T-helper 1 cell (primary cell): ENCODE data around the gene GREB1.

Experiments
- DNase-seq, 5 donors: peaks; one replicate each; pipeline ENCODE4 v3.0.0-alpha.2; 2012 to 2020

GREB1 gene

DNA sequence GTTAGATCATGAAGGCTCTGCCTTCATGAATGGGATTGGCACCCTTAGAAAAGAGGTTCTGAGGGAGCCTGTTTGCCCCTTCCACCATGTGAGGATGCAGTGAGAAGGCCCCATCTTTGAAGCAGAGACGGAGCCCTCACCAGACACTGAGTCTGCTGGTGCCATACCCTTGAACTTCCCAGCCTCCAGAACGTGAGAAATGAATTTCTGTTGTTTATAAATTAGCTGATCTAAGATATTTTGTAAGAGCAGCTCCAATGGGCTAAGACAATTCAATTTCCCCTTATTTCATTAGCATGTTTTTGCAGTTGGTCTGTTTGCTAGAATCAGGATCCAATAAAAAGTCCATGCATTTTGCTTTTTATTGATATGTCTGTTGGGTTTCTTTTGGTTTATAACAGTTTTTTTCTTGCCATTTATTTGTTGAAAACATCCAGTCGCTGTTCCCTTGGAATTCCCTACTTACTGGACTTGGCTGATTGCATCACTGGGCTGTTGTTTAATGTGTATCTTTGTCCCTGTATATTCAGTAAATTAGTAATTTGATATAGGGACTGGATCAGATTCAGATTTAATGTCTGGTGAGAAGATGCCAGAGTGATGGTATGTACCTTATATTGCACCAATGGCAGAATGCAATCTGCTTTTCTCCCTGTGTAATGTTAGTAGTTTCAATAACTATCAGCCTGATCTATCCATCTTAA is 24.0 kb upstream of the GREB1 start:
- DNase-seq, result no peak

DNA sequence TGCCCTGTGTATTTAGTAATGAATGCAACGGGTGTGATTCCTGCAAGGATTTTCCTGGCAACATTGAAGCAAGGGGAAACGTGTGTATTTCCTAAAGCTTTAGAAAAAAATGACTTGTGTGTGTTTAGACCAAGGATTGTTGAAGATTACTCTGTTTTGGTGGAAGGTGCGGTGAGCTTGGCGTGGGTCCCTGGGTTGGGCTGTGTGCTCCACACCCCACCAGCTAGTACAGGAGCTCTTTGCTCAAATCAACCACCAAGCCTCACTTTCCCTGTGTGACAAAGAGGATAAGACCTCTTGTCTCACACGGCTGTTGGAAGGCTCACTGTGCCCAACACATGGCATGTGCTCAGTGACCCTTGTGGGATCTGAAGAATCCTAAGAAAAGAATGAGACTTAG is 21.4 kb upstream of the GREB1 start:
- DNase-seq, result no peak

DNA sequence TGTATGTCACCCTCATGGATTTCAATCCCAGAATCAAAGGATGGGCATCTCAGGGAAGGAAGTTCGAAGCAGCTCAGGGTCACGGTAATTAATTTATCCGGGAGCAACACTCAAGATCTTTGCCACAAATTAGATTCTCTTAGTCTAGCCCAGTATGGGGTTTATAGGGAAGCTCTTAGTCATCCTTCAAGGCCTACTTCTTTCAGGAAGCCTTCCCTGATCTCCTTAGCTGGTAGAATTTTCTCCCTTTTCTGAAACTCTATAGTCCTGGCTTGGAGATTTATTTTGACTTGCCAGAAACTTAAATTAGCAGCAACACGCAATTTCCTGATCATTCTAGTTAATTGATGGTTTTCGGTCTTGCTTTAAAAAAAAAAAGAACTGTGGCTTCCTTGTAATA is 20.5 kb upstream of the GREB1 start:
- no peak for DNase-seq

DNA sequence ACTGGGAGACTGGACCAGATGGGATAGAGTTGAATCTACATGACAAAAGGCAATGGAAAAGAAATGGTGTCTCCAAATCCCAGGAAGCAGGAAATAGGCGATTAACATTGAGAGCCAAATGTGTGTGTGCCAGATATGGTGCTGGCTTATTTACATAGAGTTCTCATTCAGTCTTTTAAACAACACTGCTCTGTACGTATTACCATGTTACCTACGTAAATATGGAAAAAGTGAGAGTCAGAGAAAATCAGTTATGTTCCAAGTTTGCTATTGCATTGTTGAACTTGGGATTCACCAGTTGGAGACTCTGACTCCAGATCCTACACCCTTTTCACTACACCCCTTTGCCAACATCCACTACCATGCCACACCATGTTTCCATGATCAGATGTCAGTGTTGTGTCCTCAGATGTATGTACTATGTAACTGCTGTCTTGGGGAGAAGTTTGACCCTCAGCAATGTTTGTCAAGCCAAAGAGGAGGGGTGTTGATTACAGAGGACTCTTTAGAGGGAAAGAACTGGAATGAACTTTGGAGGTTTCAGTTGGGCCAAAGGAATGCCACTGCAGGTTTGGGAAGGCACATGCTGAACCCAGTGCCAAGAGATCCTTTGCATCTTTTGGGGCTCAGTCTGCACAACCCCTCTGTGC is 19.6 kb upstream of the GREB1 start:
- DNase-seq, result no peak

DNA sequence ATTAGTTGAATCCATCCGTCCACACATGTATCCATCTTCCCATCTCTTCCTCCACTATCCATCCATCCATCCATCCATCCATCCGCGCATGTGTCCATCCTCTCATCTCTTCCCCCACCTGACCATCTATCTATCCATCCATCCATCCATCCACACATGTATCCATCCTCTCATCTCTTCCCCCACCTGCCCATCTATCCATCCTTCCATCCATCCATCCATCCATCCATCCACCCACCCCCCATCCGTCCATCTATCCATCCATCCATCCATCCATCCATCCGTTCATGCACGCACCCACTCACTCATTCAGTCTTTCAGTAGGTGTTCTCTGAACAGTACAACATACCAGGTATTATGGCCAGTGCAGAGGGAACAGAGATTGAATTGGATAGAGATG is 18.9 kb upstream of the GREB1 start:
- DNase-seq, result no peak

DNA sequence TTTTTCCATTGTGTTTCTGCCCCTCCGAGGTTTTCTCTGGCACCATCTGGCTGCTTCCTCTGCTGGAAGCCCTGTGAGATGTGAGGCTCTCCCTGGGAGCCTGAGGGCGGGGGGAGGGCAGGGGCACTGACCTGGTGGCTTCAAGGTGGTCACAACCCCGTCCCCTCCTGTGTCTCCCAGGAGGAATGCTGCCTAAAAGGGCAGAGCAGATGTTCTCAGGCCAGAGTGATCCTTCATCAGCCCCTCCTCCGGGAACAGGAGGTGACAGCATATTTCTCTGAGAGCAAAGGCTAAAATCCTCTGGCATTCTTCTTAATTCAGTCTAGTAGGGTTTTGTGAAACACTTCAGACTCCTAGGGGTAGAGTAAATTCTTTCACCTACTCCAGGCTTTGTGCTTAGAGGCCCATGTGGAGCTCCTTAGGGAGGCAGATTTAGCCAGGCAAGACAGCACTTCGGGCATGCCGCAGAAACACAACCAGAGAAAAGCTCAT is 18.3 kb upstream of the GREB1 start:
- no peak for DNase-seq

DNA sequence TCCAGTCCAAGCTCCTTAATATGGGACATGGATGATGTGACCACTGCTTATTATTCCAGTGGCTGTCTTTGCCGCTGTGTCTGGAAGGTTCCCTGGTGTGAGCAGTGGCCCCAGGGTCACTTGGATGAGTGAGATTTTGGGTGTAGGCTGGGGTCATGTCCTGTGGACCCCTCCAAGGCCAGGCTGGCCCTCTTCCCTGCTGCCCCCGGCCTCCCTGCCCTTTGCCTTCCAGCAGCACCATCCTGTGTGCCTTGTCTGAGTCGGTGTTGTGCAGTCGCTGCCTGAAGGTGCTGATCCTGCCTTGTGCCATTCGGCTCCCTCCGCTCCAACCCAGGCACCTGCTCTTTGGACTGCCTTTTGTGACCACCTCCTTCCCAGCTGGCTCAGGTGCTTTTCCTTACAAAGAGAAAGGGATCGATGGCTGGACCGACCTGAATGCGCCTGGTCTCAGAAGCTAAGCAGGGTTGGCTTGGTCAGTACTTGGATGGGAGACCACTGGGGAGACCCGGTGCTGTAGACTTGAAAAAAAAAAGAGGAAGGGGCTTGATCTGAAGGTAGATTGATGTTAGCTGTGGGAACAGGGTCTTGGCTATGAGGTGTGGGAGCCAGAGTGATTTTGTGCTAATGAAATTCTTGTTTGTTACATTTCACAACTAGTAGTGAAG is 16.7 kb upstream of the GREB1 start:
- no peak for DNase-seq

DNA sequence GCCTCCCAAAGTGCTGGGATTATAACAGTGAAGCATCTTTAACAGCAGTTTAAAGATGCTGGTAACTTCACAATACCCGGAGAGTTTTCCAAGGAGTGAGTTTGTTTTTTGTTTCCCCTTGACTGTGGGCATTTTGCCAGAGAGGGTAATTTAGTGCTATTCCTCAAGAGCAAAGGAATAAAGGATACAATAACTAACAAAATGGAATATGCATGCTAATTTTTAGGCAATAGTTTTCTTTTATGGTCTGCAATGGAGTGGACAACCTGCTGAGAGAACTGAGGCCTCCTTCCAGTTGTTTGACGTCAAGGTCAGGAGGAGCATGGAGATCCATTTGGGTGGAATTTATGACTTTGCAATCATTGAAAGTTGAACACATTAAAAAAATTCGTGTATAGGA is 15.9 kb upstream of the GREB1 start:
- no peak for DNase-seq

DNA sequence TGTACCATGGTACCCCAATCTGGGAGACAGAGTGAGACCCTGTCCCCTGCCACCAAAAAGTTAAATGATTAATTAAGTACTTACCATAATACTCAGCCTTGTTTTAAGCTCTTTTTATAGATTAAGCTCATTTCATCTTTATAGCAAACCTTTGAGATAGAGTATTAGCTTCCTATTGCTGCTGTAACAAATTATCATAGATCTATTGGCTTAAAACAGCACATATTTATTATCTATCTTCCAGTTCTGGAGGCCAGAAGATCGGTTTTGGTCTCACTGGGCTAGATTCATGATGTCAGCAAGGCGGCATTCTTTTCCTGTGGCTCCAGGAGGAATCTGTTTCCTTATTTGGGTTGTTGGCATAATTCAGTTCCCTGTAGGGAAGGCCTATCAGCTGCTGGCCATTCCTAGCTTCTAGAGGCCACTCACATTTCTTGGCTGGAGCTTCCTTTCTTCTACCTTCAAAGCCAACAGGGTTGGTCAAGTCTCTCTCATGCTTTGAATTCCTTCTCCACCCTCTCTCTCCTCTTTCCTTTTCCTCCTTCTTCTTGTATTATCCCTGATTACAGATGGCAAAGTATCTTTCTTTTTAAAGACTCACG is 13.7 kb upstream of the GREB1 start:
- no peak for DNase-seq

DNA sequence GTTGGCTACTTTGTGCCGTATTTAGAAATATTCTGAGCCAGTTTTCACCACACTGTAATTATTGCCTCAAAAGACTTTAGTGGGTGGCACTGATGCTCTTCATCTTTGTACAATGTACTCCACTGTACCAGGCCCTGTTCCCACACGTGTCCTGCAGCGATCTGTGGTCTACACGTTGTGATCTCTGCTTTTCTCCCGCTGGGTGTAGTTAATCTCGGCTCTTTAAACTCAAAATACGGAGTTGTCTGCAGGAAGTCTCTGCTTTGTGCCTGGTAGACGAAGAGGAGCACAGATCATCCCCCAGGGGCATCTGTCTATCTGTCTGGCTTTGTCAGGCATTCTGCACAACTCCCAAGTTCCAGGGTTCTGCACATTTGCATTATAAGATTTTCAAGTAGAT is 12.1 kb upstream of the GREB1 start:
- no peak for DNase-seq

DNA sequence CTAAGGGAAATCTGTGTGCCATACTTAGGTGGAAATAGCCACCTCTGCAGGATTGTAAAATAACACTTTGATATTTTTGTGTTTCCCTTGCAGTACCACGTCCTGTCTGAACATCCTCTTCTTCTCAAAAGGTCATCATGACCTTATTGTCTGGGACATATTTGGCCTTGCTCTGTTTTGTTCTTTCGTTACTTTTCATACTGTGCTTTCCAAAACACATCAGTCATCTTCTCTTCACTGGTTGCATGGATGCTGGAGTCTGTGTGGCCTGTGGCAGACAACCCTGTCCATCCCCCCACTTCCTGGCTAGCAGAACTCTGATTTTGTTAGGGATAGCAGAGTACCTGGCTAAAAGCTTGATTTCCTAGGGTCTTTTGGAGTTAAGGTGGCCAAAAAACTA is 9.4 kb upstream of the GREB1 start:
- DNase-seq, result no peak

DNA sequence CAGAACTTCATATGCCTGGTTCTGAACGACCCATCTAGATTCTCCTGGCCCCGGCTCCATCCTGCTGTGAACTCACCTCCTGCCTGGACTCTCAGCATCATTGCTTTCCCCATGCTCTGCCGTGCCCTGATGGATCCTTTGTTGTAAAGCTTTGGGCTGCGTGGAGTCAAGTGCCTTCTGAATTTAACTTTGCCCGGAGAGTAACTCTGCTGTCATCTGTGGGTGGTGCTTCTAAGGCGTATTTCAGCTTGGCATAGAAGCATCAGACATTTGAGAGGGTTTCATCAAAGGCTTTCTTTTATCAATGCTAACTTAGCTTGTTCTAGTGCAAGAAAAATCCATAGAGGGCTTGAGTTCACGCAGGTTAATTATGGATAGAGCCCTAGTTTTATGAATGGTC is 8.1 kb upstream of the GREB1 start:
- DNase-seq, result no peak

DNA sequence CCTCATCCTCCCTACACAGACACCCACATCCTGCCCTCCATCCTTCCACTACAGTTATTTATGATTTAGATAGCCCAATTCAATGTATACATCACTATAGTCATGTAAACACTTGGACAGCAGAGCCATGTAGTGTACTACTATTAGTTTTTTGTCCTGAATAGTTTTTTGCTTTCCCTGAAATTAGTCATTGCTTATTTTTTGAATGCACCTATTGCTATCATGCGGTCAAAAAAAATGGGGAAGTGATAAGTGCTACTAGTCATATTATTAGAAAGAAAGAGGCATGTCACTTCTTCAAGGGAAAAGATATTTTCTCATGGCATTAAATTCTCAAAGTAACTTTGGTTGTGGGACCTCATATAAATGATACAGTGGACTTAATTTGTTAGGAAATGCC is 6.8 kb upstream of the GREB1 start:
- DNase-seq, result no peak

DNA sequence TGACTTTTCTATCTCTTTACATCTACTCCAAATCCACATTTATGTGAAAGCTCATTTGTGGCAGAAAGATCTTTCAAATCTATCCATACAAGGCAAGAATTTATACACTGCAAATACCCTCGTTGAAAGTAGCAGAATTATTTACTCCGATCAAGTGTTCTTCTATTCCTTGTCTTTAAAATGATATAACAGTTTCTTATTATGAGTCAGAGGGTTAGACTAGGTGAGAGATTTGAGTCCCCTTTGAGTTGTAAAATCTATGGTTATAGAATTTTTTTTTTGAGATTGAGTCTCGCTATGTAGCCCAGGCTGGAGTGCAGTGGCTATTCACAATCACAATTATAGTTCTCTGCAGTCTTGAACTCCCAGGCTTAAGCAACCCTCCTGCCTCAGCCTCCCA is 5.6 kb upstream of the GREB1 start:
- DNase-seq, result no peak

DNA sequence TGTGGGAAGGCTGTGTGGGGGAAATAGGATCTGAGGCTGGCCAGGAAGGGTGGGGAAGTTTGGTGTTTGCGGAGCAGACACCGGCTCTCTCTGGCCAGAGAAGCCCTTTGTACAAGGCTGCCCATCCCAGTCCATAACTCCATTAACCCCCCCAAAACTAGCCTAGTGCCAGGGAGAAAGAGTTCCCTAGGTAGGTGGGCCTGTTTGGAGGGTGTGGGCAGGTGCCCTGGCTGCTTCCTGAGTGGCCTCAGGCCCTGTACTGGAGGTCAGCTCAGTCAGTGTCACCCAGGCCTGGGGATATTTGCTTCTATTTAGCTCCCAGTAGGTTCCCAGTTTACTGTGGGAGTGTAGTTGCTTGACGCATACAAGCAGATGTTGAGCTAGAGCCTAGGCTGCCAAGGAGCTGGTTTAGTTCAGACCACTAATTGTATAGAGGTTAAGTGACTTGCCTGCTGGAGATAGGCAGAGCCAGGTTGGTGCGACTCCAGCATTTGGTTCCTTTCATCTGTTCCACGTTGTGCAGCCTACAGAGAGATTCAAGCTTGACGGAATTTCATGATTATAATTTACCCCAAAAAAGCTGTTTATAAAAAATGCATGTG is 2.9 kb upstream of the GREB1 start:
- DNase-seq, result no peak

DNA sequence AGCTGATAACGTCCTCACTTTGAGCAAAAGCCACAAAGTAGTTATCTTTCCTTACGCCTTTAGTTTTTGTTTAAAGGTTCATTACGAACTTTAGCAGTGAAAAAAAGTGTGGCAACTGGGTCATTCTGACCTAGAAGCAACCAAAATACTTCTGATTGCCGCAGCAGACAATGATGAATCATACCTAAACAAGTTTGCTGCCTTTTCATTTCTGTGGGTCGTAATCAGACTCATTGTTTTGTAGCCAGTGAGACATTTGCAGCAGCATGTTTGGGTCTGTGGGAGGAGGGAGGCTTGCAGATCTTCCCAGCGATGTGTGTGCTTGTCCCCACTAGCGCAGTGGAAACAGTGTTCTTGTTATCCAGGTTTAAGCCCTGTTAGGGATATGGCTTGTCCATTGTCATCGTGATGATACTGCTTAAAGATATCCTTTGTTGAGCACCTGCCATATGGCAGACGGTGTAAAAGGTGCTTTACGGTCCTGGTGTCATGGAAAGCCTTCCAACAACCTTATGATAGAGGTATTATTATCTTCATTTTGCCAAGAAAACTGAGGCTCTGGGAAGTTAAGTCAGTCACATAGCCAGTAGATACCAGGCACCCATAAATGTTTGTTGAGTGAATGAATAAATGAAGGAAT is 1.3 kb upstream of the GREB1 start:
- DNase-seq, result no peak

DNA sequence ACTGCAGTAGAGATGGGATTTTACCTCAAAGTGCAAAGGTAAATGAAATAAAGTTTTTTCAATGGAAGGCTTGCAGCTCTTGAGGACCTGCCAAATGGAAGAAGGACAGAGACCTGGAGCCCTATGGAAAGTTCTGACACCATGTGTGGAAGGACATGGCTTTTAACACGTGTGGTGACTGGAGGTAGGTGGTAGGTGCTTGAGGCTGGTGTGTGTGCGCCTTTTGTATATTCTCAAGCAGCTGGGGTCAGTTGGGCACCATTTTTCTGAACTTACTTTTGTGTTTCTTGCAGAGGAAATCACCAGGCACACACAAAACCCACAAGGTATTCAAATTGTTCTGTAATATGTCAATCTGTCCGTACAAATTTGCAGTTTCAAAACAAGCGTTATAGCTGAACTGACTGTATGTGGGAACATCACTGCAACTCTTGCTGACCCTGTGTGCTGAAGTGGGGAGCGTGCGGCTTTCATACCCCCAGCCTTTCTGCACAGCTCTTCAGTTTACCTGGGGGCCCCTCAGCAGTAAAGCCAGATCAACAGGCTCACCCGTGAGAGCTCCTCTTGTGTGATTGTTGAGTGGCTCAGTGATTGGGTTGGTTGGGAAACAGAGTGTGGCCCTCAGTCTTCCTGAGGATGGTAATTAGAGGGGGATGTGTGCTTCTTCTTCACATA is 363 bp downstream of the GREB1 start:
- DNase-seq, result no peak

DNA sequence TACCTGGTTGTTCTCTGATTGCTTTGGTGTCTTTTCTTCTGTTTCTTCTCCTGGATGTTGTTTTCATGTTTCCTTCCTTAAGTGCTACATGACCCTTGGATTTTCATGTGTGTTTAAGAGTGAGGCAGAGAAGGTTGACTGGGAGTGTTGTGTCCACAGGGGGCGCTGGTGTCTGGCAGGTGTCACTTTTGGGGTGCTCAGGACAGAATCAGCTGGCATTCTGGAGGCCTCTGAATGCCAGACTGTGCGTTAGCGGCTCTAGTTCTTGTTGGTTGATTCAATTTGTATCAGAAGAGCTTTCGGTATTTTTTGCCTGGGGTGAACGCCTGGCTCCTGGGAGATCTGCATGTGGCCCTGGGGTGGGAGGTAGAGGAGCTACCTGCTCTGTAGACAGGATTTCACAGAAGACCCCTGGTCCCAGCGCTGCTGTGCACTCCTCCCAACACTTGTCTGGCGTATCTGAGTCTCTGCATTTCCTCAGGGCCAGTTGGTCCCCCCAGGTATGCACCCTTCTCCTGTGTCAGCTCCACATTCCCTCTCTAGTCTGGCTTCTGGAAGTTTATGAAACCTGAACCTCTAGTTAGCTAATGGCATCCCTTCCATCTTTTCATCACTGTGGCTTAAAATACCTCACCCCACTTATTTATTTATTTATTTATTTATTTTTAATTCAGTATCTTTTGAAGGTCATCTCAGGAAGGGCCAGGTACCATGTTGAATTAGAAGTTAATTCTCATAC is 1.1 kb downstream of the GREB1 start:
- no peak for DNase-seq

DNA sequence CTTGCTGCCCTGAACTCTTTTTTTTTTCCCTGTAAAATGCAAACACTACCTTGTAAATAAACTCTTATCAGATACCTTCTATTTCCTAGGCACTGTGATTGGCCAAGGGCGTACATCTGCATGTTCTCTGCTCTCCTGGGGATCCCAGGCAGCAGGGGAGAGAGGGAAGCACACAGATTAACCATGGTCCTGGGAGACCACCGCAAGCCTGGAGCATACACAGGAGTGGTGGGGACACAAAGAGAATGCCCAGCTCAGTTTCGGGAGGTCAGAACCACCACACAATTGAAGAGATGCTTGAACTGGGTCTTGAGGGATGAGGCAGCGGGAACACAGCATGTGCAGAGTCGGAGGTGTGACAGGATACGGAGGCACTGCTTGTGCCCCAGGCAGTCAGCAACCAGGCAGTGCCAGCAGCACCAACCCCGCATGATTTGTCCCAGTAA is 2.1 kb downstream of the GREB1 start:
- no peak for DNase-seq

DNA sequence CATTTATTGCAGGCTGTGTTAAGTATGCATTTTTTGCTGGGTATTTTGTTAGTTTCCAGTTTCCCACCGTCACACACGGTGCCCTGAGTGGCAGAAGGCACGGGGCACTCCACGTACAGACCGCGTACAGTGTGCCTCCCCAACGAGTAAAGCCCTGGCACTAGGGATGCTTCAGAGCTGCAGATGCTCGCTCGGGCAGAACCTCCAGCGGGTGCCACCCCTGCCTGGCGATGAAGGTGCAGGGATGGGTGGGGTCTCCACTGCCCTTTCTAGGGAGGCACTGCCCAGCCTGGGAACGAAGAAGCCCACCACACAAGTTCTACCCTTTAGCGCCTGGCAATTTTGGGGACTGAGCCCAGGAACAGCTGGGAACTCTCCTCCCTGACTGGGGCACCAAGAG is 4.1 kb downstream of the GREB1 start:
- no peak for DNase-seq
